Activated CD4-positive, alpha-beta memory T cell treated with anti-CD3 and anti-CD28 coated beads, Interleukin-2, amount 10 ng/mL, durations not matched to agents 7 days and 5 days (primary cell): ENCODE results near the gene S100A7A. TPM values are rescaled to one million over a fixed set of nuclear protein-coding genes. Genes with fewer than 3 reads are reported as not detected.

ENCODE experiments used
- CTCF ChIA-PET: fragments of 350-600 bp; sonication (Branson Sonifier 250); formaldehyde crosslinking; loops from one replicate; lab custom pipeline; 2021; ENCODE audit warnings: antibody characterized with exemption, inconsistent platforms; lab: Charles Lee
- POLR2A ChIA-PET: fragments of 350-600 bp; sonication (Branson Sonifier 250); formaldehyde crosslinking; loops from one replicate; lab custom pipeline; 2021; ENCODE audit warnings: antibody characterized with exemption; lab: Charles Lee
- DNase-seq: peaks from one replicate; pipeline ENCODE4 v3.0.0-alpha.2; 2020
- H3K27ac Mint-ChIP-seq: one replicate; pipeline ENCODE4 v1.8.0; 2021; ENCODE audit warnings: mild to moderate bottlenecking, mixed read lengths
- H3K27me3 Mint-ChIP-seq: one replicate; pipeline ENCODE4 v1.8.0; 2021; ENCODE audit warnings: mixed read lengths
- H3K36me3 Mint-ChIP-seq: one replicate; pipeline ENCODE4 v1.8.0; 2021; ENCODE audit warnings: low read depth, mixed read lengths
- H3K4me1 Mint-ChIP-seq: one replicate; pipeline ENCODE4 v1.8.0; 2021; ENCODE audit warnings: mixed read lengths
- H3K4me3 Mint-ChIP-seq: one replicate; pipeline ENCODE4 v1.8.0; 2021; ENCODE audit warnings: mild to moderate bottlenecking, mixed read lengths
- H3K9me3 Mint-ChIP-seq: one replicate; pipeline ENCODE4 v1.8.0; 2021; ENCODE audit warnings: mixed read lengths
- total RNA-seq, 2 experiments: library from RNA; stranded (reverse); gene quantifications; one replicate each; pipeline ENCODE4 v1.2.3, GENCODE V29; 2021

Gene S100A7A
- not detected for total RNA-seq

GRCh38 chr1:153415850-153416570 lies at the start of gene S100A7A:
S100A7A (plus strand) TSS chr1:153416520; CDS start chr1:153418083, 1,563 bp downstream.
- POLR2A ChIA-PET, result no interaction called here
- no peak for DNase-seq
- H3K27ac Mint-ChIP-seq, result no peak within 1 kb of the TSS
- H3K27me3 Mint-ChIP-seq, result peaks cover 7% of the 10 kb centered on the region
- H3K4me3 Mint-ChIP-seq, result no peak within 1 kb of the TSS
- H3K4me1 Mint-ChIP-seq, result no peaks in the 10 kb centered on the region
- peaks cover 2% of the 10 kb centered on the region for H3K9me3 Mint-ChIP-seq
- H3K36me3 Mint-ChIP-seq, result no peaks in the 10 kb centered on the region
- CTCF ChIA-PET, result no interaction called here

- Mint-ChIP-seq H3K27me3 (peaks cover 14% of the 10 kb centered on the region), H3K9me3 (no peaks in the 10 kb centered on the region), H3K4me1 (no peaks in the 10 kb centered on the region), H3K27ac (no peak overlapping the region), H3K36me3 (no peaks in the 10 kb centered on the region), H3K4me3 (no peak overlapping the region)
- CTCF ChIA-PET, result interaction anchor here (3.3 kb wide), 1 partner anchor 15 kb away, joined by 9 read pairs; no protein-coding TSS in a partner anchor
- DNase-seq, result no peak
- POLR2A ChIA-PET, result no interaction called here
These were observed 49.2 kb upstream of the S100A7A start for GRCh38 chr1:153367090-153367489.

- Mint-ChIP-seq H3K9me3 (no peaks in the 10 kb centered on the region), H3K4me1 (no peaks in the 10 kb centered on the region), H3K27ac (no peak overlapping the region), H3K36me3 (no peaks in the 10 kb centered on the region), H3K27me3 (peaks cover 13% of the 10 kb centered on the region), H3K4me3 (no peak overlapping the region)
- ChIA-PET CTCF (interaction anchor here (3.3 kb wide), 1 partner anchor 16 kb away, joined by 9 read pairs; no protein-coding TSS in a partner anchor), POLR2A (no interaction called here)
- no peak for DNase-seq
These were observed 47.8 kb upstream of the S100A7A start for GRCh38 chr1:153368495-153368894.

GRCh38 chr1:153370146-153370545 lies 46.2 kb upstream of the S100A7A start:
- Mint-ChIP-seq H3K27ac (no peak overlapping the region), H3K9me3 (no peaks in the 10 kb centered on the region), H3K4me1 (no peaks in the 10 kb centered on the region), H3K36me3 (no peaks in the 10 kb centered on the region), H3K4me3 (no peak overlapping the region), H3K27me3 (peaks cover 9% of the 10 kb centered on the region)
- POLR2A ChIA-PET, result no interaction called here
- CTCF ChIA-PET, result no interaction called here
- no peak for DNase-seq

- H3K36me3 Mint-ChIP-seq, result no peaks in the 10 kb centered on the region
- no peaks in the 10 kb centered on the region for H3K4me1 Mint-ChIP-seq
- DNase-seq, result no peak
- ChIA-PET CTCF (no interaction called here), POLR2A (no interaction called here)
- H3K27ac Mint-ChIP-seq, result no peak overlapping the region
- H3K9me3 Mint-ChIP-seq, result no peaks in the 10 kb centered on the region
- no peak overlapping the region for H3K4me3 Mint-ChIP-seq
- peaks cover 7% of the 10 kb centered on the region for H3K27me3 Mint-ChIP-seq
These were observed 45.1 kb upstream of the S100A7A start for GRCh38 chr1:153371231-153371630.

GRCh38 chr1:153372571-153372970 lies 43.7 kb upstream of the S100A7A start:
- POLR2A ChIA-PET, result no interaction called here
- H3K27ac Mint-ChIP-seq, result no peak overlapping the region
- no peak overlapping the region for H3K4me3 Mint-ChIP-seq
- H3K4me1 Mint-ChIP-seq, result no peaks in the 10 kb centered on the region
- no peaks in the 10 kb centered on the region for H3K9me3 Mint-ChIP-seq
- H3K36me3 Mint-ChIP-seq, result no peaks in the 10 kb centered on the region
- no peak for DNase-seq
- CTCF ChIA-PET, result no interaction called here
- H3K27me3 Mint-ChIP-seq, result peaks cover 10% of the 10 kb centered on the region

GRCh38 chr1:153374071-153374470 lies 42.2 kb upstream of the S100A7A start:
- Mint-ChIP-seq H3K4me3 (no peak overlapping the region), H3K4me1 (no peaks in the 10 kb centered on the region), H3K27me3 (peaks cover 14% of the 10 kb centered on the region), H3K9me3 (no peaks in the 10 kb centered on the region), H3K27ac (no peak overlapping the region), H3K36me3 (no peaks in the 10 kb centered on the region)
- no peak for DNase-seq
- ChIA-PET POLR2A (interaction anchor here (0.7 kb wide), 1 partner anchor 23 kb away, joined by 3 read pairs; no protein-coding TSS in a partner anchor), CTCF (no interaction called here)

GRCh38 chr1:153375511-153375910 lies 40.8 kb upstream of the S100A7A start, which contains the start of gene S100A12:
S100A12 (minus strand) TSS chr1:153375621; CDS start chr1:153374592, 1,029 bp downstream.
- CTCF ChIA-PET, result no interaction called here
- Mint-ChIP-seq H3K27ac (no peak within 1 kb of the TSS), H3K27me3 (peaks cover 14% of the 10 kb centered on the region), H3K36me3 (no peaks in the 10 kb centered on the region), H3K4me1 (no peaks in the 10 kb centered on the region), H3K9me3 (no peaks in the 10 kb centered on the region), H3K4me3 (no peak within 1 kb of the TSS)
- no peak for DNase-seq
- POLR2A ChIA-PET, result no interaction called here

GRCh38 chr1:153379591-153379990 lies 36.7 kb upstream of the S100A7A start:
- Mint-ChIP-seq H3K9me3 (peaks cover 6% of the 10 kb centered on the region), H3K4me3 (no peak overlapping the region), H3K27ac (no peak overlapping the region), H3K36me3 (no peaks in the 10 kb centered on the region), H3K4me1 (no peaks in the 10 kb centered on the region), H3K27me3 (peaks cover 33% of the 10 kb centered on the region)
- ChIA-PET POLR2A (no interaction called here), CTCF (no interaction called here)
- no peak for DNase-seq

GRCh38 chr1:153380711-153381110 lies 35.6 kb upstream of the S100A7A start:
- Mint-ChIP-seq H3K4me3 (no peak overlapping the region), H3K36me3 (no peaks in the 10 kb centered on the region), H3K9me3 (peaks cover 6% of the 10 kb centered on the region), H3K27me3 (peaks cover 33% of the 10 kb centered on the region), H3K27ac (no peak overlapping the region), H3K4me1 (no peaks in the 10 kb centered on the region)
- DNase-seq, result no peak
- CTCF ChIA-PET, result no interaction called here
- POLR2A ChIA-PET, result no interaction called here

GRCh38 chr1:153384958-153385580 lies 31.3 kb upstream of the S100A7A start:
- CTCF ChIA-PET, result no interaction called here
- POLR2A ChIA-PET, result no interaction called here
- Mint-ChIP-seq H3K4me1 (peaks cover 11% of the 10 kb centered on the region), H3K4me3 (no peak overlapping the region), H3K9me3 (peaks cover 6% of the 10 kb centered on the region), H3K36me3 (no peaks in the 10 kb centered on the region), H3K27ac (no peak overlapping the region), H3K27me3 (peaks cover 33% of the 10 kb centered on the region)
- no peak for DNase-seq

GRCh38 chr1:153386500-153386901 lies 29.8 kb upstream of the S100A7A start:
- no peak for DNase-seq
- H3K27me3 Mint-ChIP-seq, result peaks cover 29% of the 10 kb centered on the region
- ChIA-PET POLR2A (no interaction called here), CTCF (no interaction called here)
- H3K4me1 Mint-ChIP-seq, result peaks cover 11% of the 10 kb centered on the region
- no peak overlapping the region for H3K27ac Mint-ChIP-seq
- H3K36me3 Mint-ChIP-seq, result no peaks in the 10 kb centered on the region
- H3K4me3 Mint-ChIP-seq, result no peak overlapping the region
- H3K9me3 Mint-ChIP-seq, result peaks cover 4% of the 10 kb centered on the region

- no peak for DNase-seq
- ChIA-PET CTCF (no interaction called here), POLR2A (no interaction called here)
- H3K4me1 Mint-ChIP-seq, result peaks cover 11% of the 10 kb centered on the region
- H3K36me3 Mint-ChIP-seq, result no peaks in the 10 kb centered on the region
- peaks cover 25% of the 10 kb centered on the region for H3K27me3 Mint-ChIP-seq
- no peak overlapping the region for H3K27ac Mint-ChIP-seq
- no peak overlapping the region for H3K4me3 Mint-ChIP-seq
- peaks cover 1% of the 10 kb centered on the region for H3K9me3 Mint-ChIP-seq
These were observed 29.3 kb upstream of the S100A7A start for GRCh38 chr1:153387001-153387400.
